Measurements from ENCODE around the gene RHOB. TPM values are rescaled to one million over a fixed set of nuclear protein-coding genes. Genes with fewer than 3 reads are reported as not detected.

The RHOB gene
- total RNA-seq, 1 donor, result 528 TPM

DNA sequence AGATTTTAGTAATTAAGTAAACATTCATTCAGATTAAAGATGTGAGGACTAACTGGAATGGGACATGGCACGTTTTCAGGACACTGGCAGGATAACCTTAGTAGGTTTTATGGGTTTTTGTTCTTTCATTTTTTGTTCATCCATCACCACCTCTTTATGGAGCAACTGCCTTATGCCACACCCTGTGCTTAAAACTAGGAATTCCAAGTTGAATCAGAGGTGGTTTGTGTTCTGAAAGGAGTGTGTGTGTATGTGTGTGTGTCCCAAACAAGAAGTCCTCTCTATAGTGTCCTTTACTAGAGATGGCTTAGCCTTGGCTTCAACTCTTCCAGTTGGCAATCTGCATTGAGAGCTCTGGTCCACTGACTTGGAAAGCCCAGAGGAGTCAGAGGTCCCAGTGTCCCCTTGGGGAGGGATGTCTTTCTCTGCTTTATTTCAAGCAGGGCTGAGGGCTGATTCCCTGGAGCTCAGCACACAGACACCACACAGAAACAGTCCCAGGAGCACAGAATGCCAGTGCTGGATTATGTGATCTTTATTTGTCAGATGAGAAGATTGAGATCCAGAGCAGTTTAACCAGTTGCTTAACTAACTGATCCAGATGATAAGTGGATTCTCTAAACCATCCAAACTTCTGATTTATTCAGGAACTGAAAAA is 25.2 kb downstream of the RHOB start:
- DNase-seq (ENCODE audit: low read depth in 2 of 3, low spot score in 2 of 3), result no peak

DNA sequence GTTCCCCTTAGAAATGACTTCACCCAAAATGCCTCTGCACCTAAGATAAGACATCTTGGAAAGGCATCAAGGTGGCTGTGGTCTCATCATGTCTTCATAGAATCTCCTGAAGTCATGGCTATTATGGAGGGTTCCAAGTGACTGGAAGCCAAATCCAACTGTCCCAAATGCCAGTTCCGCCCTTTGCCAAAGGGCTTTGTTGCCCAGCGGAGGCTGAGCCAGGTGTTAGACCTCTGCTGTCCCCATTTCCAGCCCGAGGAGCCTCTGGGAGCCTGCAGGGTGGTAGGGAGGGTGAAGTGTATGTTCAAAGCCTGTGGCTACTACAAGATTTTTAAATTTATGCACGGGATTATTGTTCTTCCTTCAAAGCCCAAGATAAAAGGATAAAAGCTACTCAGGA is 25.7 kb downstream of the RHOB start:
- DNase-seq (ENCODE audit: low read depth in 2 of 3, low spot score in 2 of 3), result no peak

DNA sequence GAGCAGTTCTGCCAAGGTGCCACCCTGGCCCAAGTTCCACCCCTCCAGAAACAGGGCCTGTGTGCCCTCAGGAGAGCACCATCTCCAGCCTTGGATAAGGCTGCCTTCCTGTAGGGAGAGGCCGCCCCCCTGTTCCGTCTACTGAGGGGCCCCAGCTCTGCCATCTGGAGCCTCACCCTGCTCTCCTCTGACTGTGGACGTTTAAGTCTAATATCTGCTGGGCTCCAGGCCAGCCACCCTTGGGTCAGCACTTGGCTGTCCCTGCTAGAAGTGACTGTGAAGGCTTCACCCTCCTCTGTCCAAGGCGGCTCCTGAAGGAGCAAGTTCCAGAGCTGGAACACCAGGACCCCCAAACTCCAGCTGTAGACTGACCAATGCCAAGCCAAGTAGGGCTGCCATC is 26.3 kb downstream of the RHOB start:
- DNase-seq (ENCODE audit: low read depth in 2 of 3, low spot score in 2 of 3), result no peak

DNA sequence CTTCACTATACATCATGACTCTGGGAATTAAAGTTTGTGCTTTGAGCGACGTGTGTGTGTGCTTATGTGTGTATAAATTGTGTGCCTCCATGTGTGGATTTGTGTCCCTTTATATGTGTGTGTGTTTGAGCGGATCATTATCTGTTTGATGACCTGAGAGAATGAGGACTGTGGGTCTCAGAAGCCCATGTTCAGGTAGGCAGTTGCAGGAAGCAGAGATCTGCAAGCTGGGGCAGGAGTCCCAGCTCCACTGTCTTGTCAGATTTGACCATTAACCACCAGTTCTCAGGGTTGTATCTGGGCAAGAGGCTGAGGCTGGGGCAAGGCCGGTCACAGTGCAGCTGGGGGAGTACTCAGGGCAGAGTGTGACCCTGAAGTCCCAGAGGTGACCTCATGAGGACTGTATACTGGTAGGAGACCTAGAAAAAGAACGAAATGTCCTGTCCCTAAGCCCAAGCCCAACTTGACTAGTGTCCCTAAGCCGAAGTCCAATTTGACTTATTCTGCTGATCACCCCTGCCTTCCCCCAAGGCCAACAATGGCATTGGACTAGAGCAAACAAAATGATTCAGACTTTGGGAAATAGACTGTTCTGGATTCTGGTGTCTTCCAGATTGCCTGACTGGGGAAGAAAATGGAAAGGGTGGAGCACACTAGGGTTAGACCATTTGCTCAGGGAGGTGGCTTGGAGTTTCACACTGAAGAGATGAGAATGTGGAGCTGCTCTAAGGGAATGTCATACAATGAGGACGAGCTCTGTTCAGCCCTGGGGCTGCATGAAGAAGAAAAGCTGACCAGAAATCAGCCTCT is 28.1 kb downstream of the RHOB start:
- DNase-seq (ENCODE audit: low read depth in 2 of 3, low spot score in 2 of 3), result no peak

DNA sequence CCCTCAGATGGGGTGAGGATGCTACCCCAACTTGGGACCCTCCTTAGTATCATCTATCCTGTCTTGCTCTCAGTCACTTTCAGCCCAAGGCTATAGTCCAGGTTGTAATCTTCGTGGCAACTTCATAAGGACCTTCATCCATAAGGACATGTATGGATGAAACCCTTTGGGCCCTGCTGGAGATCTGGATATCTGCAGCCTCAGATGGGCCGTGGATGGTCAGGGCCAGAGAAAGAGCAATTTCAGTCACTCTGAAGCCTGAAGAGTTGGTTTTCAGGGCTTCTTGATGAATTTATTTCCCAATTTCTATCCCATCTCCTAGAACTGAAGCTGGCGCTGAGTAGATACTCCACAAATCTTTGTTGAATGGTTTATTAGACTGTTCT is 28.7 kb downstream of the RHOB start:
- DNase-seq (ENCODE audit: low read depth in 2 of 3, low spot score in 2 of 3), result no peak

DNA sequence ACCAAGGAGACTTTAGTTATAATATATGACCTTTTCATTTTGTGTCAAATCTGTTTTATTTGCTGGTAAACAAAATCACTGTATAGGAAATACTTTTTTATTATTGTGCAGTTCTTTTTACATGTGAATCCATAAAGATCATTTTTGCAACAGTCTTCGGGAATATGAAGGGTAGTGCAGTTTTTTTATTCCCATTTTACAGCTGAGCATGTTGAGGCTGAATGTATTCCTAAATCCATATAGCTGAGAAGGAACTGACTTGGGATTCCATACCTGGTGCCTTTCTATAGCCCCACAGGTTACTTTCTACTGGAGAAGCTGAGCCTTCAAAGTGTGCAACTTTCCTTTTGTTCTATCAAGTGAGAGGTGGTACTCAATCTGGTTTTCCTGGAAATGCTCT is 29.6 kb downstream of the RHOB start:
- no peak for DNase-seq (ENCODE audit: low read depth in 2 of 3, low spot score in 2 of 3)

DNA sequence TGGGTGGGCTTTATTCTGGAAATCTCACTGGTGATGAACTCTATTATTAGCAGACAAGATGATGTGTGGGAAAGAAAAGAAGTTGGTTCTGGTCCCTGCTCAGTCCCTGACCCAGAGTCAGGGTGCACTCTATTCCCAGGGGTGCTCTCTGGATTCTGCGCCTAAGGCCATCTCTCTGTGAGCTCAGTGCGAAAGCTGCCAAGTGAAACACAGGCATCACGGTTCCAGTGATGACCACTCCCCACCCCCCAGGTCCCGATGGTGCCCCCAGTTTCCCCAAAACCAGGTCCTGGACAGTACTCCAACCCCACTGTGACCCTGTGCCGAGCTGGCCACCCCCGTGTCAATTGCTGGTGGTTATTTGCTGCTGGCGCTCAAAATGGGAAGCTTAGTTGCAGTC is 30.1 kb downstream of the RHOB start:
- no peak for DNase-seq (ENCODE audit: low read depth in 2 of 3, low spot score in 2 of 3)

DNA sequence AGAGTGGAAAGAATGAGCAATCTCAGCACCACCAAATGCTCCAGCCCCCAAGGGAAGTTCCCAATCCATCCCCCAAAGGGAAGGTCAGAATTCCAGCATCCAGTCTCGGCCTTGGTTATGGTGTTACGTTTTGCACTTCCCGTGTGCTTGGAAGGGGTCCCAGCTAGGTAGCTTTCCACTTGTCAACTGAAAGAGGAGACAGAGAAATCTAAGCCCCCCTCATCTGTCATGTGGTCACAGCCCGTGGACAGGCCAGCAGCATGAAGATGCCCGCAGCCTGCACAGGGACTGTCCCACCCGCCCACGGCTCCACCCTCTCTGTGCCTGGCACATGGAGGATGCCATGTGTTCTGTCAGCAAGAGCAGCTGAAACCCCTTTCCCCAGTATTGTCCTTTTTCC is 32.1 kb downstream of the RHOB start:
- no peak for DNase-seq (ENCODE audit: low read depth in 2 of 3, low spot score in 2 of 3)

DNA sequence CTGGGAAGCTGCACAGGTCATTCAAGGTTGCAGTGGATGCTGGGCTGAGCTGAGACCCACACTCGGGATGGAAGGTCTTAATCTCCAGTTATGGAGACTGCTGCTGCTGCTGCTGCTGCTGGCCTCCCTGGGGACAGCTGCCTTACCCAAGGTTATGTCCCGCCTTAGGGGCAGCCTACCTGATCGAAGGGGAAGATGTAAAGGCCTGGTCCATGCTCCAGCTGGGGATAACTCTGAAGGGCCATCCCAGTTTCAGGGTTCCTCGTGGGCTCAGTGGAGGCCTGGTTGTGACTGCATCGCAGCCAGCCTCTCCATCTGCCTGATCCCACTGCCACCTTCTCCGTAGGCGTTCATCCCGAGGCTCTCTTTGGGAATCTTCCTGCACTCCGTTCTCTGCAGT is 33.0 kb downstream of the RHOB start:
- no peak for DNase-seq (ENCODE audit: low read depth in 2 of 3, low spot score in 2 of 3)

DNA sequence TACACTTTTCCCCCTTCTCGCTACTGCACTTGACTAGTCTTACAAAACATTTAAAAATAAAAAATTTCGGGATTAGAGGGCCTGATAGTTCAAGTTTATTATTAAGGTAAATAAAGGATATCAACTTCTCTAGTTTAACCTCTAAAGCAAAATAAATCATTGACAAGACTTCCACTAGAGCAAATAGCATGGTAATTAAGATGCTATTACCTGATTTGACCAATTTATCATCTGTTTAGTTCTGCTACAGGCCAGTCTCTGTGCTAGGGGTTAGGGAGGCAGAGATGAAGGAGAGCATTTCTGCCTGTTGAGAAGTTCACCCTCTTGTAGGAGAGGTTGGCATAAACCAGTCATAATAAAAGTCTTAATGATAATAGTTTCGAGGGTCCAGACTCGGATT is 34.0 kb downstream of the RHOB start:
- DNase-seq (ENCODE audit: low read depth in 2 of 3, low spot score in 2 of 3), result no peak

DNA sequence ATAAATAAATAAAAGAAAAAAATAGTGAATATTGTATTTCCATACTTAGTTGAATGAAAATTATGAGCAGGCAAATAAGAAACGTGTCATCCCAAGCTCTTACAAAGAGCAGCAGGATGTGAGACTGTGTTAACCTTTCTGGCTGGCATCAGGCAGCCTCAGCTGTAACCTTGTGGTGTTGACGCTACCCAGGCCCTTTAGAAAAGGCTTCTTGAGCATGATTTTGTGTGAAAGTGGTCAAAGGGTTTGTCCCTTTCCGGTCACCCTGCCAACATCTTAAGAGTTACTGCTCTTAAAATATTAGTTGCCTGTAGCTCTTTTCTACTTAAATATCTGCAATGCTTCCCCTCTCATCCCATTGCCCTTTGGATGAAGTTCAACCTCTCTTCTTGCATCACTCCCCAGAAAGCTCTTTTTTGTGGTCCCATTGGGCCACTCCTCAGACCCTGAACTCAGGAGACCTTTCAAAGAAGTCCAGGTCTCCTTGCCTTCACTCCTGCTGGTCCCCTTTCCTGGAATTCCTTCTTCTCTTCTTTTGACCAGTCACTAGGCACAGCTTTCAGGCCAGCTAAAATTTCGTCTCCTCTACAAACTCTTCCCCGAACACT is 35.0 kb downstream of the RHOB start:
- DNase-seq (ENCODE audit: low read depth in 2 of 3, low spot score in 2 of 3), result no peak

DNA sequence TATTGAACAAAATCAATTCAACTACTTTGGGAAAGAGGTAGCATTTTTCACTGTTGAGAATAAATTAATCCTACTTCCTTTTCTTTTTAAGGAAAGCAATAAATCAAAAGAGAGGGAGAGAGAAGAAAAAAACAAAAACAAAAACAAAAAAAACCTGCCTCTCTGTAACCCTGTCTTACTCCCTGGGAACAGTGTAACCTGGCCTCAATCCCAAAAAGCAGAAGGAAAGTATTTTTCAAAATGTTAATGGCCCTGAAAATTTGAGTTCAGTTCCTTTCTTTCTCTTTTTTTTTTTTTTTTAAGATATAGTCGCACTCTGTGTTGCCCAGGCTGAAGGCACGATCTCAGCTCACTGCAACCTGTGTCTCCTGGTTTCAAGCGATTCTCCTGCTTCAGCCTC is 35.9 kb downstream of the RHOB start:
- no peak for DNase-seq (ENCODE audit: low read depth in 2 of 3, low spot score in 2 of 3)

DNA sequence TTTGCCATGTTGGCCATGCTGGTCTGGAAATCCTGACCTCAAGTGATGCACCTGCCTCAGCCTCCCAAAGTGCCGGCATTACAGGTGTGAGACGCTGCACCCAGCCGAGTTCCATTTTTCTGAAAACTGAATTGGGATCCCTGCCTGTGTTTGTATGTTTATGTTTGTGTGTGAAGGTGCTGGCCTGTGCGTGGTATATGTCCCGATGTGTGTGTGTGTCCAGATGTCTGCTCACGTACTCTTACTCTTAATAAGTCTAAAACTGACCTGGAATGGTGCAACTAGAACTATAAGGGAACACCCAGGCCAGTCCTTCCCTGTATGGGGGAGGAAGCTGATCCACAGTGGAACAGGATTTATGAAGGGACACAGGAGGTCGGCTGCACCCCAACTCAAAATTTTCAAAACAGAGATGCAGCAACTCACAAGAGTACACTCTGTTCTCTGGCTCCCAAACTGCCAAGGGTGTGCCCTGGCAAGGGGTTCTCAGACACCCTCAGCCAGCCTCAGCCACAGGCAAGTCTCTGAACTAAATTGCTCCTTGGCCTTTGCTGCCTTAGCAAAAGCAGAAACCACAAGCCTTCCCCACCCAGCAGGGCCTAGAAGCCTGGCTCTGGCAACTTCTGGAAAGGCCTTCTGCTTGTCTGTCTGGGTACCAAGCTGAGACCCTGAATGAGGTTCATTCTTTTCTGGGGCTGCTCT is 36.5 kb downstream of the RHOB start:
- DNase-seq (ENCODE audit: low read depth in 2 of 3, low spot score in 2 of 3), result no peak

DNA sequence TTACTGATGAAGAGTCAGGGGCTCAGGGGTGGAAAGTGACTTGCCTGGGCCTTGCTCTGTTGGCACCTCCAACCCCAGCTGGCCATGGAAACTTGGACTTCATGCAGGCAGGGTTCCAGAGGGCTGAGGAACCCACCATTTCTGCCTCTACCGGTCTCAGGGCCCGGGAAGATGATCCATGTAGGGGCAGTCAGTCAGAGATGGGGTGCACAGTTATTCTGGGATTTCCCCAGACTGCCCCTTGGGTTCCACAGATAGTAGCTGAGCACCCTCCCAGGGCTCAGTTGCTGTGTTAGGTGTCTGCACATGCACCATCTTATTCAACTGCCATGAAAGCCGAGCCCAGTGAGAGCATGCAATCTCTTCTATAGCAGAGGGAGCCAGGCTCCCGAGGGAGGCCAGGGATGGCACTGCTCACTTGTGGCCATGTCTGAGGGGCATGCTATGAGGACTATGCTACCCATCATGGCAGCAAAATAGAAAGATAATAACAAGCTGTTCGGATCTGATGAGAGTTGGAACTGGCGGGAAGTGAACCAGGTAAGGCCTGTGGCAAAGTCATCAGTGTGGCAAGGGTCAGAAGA is 37.3 kb downstream of the RHOB start:
- no peak for DNase-seq (ENCODE audit: low read depth in 2 of 3, low spot score in 2 of 3)

DNA sequence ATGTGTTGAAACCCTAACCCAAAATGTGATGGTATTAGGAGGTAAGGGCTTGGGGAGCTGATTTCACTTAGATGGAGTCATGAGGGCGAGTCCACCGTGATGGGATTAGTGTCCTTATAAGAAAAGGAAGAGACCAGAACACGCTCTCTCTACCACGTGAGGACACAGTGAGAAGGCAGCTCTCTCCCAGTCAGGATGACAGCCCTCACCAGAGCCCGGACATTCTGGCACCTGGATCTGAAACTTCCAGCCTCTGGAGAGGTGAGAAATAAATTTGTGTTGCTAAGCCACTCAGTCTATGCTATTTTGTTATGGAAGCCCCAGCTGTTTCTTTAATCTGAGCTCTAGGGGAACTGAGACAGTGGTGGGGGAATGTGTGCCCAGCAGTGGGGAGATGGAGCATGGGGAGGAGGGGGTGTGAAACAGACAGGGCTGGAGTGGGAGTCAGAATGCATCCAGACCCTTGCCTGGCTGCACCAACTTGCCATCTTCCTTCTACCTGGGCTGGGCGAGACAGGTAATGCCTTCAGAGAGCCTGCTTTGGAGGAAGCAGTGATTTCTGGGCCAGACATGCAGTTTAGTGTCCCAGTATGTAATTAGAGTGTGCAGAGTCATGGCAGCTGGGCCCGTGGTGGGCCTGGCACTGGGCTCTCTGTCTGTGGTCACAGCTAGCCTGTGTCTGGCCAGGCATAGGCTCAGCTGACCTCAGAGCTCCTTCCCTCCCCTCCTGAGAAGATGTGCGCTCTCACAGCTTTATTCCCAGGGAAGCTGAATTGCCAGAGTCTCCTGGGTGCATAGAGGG is 38.1 kb downstream of the RHOB start:
- no peak for DNase-seq (ENCODE audit: low read depth in 2 of 3, low spot score in 2 of 3)

DNA sequence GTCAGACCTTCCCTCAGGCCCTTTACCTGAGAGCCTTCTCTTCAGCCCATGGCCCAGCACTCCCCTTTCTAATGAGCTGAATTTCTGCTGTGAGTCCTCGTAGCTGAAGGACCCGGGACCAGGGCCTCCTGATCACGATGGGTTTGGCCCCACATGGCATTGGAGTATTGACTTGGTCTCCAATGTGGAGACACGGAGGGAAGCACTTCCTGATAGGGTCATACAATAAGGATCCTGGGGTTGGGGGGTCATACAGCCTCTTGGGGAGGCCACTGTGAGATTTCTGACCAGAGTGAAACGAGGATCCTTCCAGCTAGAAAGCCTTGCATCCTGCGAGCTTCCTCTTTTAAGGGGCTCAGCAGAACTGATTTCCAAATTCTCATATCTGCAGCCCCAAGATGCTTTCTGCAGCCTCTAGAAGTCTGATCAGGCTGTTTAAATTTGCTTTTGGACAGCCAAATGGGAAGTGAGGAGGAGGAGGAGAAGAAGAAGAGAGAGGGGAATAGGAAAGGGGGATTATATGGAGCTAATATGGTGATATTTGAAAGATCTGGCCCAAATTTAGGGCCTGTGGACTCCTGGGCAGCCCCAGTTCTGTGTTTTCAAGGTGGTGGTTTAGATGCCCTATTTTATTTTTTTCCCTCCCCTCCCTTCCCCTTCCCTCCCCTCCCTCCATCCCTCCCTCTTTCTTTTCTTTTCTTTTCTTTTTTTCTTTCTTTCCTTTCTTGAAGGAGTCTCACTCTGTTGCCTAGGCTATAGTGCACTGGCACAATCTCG is 38.9 kb downstream of the RHOB start:
- no peak for DNase-seq (ENCODE audit: low read depth in 2 of 3, low spot score in 2 of 3)

DNA sequence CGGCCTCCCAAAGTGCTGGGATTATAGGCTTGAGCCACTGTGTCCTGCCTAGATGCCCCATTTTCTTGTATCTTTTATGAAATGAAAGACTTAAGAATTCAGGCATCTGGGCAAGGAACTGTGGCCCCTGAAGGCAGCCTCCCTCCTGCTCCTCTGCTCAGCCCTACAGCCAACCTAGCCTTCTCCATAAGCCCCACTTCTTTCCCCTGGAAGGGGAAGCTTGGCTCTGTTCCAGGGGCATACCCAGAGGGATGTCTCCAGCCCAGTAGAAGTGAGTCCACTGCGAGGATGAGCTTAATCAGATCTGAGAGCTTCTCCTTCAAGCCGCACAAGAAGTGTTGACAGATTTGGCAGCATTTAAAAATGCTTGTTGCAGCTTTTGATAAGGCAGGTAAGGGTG is 39.7 kb downstream of the RHOB start:
- no peak for DNase-seq (ENCODE audit: low read depth in 2 of 3, low spot score in 2 of 3)

DNA sequence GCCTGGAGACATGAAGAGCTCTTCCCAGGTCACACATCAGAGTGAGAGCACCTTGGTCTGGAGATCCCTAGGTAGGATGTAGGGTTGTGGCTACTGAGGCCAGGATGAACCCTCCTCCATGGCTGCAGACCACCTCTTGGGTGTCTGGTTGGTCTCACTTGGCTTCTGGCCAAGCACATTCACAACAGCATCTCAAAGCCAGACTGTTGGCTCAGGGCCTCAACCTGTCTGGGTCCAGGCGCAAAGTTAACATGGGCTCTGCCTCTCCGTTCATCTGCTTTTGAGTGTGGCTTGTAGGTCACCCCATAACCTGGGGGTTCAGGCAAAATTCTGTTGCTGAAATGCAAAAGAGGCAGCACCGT is 40.1 kb downstream of the RHOB start:
- no peak for DNase-seq (ENCODE audit: low read depth in 2 of 3, low spot score in 2 of 3)

DNA sequence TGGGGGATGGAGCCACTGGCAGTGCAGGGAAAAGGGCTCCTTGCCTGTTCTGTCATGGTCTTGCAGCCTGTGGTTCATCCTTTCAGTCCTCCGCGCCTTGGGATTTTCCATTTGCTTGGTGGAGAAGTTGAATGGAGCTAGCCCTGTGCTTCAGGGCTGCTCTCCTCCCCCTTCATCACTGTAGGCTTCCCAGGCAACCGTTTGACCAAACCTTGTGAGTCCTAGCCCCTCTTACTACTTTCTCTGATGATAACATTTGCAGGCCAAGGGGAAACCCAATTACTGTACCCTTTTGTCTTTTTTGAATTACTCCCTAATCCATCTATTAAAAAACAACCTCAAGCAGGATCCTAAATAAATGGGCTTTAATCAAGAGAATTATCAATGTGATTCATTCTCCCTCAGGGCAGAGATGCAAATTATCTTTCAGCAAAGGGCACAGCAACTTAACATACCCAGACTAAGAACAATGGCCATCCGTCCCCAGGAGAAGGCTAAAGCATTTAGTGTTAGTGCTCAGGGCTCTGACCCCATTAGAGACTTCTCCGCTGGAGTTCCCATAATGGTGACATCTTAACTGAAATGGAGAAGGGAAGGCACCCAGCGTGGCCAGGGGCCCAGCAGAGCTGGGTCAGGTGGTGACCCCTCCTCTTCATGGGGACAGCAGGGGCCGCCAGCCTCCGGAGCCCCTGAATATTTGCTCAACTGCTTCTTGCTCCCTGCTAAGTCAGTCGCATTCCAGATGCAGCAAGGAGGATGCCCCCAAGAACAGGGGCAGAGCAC is 40.7 kb downstream of the RHOB start:
- no peak for DNase-seq (ENCODE audit: low read depth in 2 of 3, low spot score in 2 of 3)

All from hematopoietic multipotent progenitor cell (in vitro differentiated cells).